ENCODE results near the gene AGPAT1. TPM values are rescaled to one million over a fixed set of nuclear protein-coding genes. Genes with fewer than 3 reads are reported as not detected.

The AGPAT1 gene
- total and polyA plus RNA-seq, 8 donors, result 7.3 to 52.6 (median 34.9) TPM

GRCh38 chr6:32203426-32204267, 27.8 kb upstream of the AGPAT1 start:
- Histone ChIP-seq H3K36me3 (no peaks in the 10 kb centered on the region), H3K27ac (no peak overlapping the region), H3K4me1 (no peaks in the 10 kb centered on the region), H3K27me3 (peaks cover 0 to 29% (median 0%) of the 10 kb centered on the region in 3 donors), H3K9me3 (no peaks in the 10 kb centered on the region), H3K4me3 (no peak overlapping the region)
- no peak for TF ChIP-seq CTCF (IDR thresholded peaks at IDR 0.05)
- TF ChIP-seq POLR2A (IDR thresholded peaks at IDR 0.05), result no peak
- no peak for TF ChIP-seq EP300 (IDR thresholded peaks at IDR 0.05)
- TF ChIP-seq POLR2AphosphoS5 (IDR thresholded peaks at IDR 0.05), result no peak
- no peak for DNase-seq
- WGBS, 5 donors, result 74 to 83% (median 78%) methylated on average over 8 to 9 of the region's 9 CpGs
- intact Hi-C loops (cut with DNase I; ENCODE audit: low total_unique reads), result no loop called here

- WGBS, 5 donors, result 82 to 89% (median 87%) methylated on average over 4 to 9 of the region's 9 CpGs
- Histone ChIP-seq H3K36me3 (no peaks in the 10 kb centered on the region), H3K4me1 (peaks cover 3 to 8% (median 4%) of the 10 kb centered on the region in 4 donors), H3K27ac (no peak overlapping the region), H3K4me3 (no peak overlapping the region), H3K27me3 (peaks cover 0 to 29% (median 0%) of the 10 kb centered on the region in 3 donors), H3K9me3 (no peaks in the 10 kb centered on the region)
- intact Hi-C loops (cut with DNase I; ENCODE audit: low total_unique reads), result no loop called here
- TF ChIP-seq EP300 (IDR thresholded peaks at IDR 0.05) (no peak), POLR2A (IDR thresholded peaks at IDR 0.05) (no peak), POLR2AphosphoS5 (IDR thresholded peaks at IDR 0.05) (no peak), CTCF (IDR thresholded peaks at IDR 0.05) (no peak)
- no peak for DNase-seq
Observed at GRCh38 chr6:32202186-32202585, 26.3 kb upstream of the AGPAT1 start.

- TF ChIP-seq POLR2AphosphoS5 (IDR thresholded peaks at IDR 0.05) (no peak), CTCF (IDR thresholded peaks at IDR 0.05) (no peak), EP300 (IDR thresholded peaks at IDR 0.05) (no peak), POLR2A (IDR thresholded peaks at IDR 0.05) (no peak)
- Histone ChIP-seq H3K36me3 (no peaks in the 10 kb centered on the region), H3K27ac (no peak overlapping the region), H3K27me3 (peaks cover 0 to 29% (median 0%) of the 10 kb centered on the region in 3 donors), H3K4me1 (peaks cover 8 to 15% (median 11%) of the 10 kb centered on the region in 4 donors), H3K9me3 (no peaks in the 10 kb centered on the region), H3K4me3 (no peak overlapping the region)
- intact Hi-C loops (cut with DNase I; ENCODE audit: low total_unique reads), result no loop called here
- 69 to 89% (median 82%) methylated on average over 8 to 13 of the region's 13 CpGs for WGBS, 5 donors
- DNase-seq, result no peak
Observed at GRCh38 chr6:32200711-32201475, 25.0 kb upstream of the AGPAT1 start.

- no peaks in the 10 kb centered on the region for H3K36me3 ChIP-seq
- peaks cover 0 to 24% (median 0%) of the 10 kb centered on the region in 3 donors for H3K27me3 ChIP-seq
- peaks cover 16 to 30% (median 20%) of the 10 kb centered on the region in 4 donors for H3K4me1 ChIP-seq
- H3K27ac ChIP-seq, result no peak overlapping the region
- TF ChIP-seq EP300 (IDR thresholded peaks at IDR 0.05) (no peak), CTCF (IDR thresholded peaks at IDR 0.05) (no peak), POLR2A (IDR thresholded peaks at IDR 0.05) (no peak), POLR2AphosphoS5 (IDR thresholded peaks at IDR 0.05) (no peak)
- no peaks in the 10 kb centered on the region for H3K9me3 ChIP-seq
- DNase-seq, result peak in 1 of 2 donors; percentile 8
- 83 to 87% (median 85%) methylated on average over 17 of the region's 17 CpGs for WGBS, 5 donors
- intact Hi-C loops (cut with DNase I; ENCODE audit: low total_unique reads), result no loop called here
- no peak overlapping the region for H3K4me3 ChIP-seq
Observed at GRCh38 chr6:32198866-32199265, 23.0 kb upstream of the AGPAT1 start.

All from stomach (tissue), 9 donors.